ENCODE data around the gene ACOXL. TPM values are rescaled to one million over a fixed set of nuclear protein-coding genes. Genes with fewer than 3 reads are reported as not detected.

The ACOXL gene
- total and polyA plus RNA-seq, 2 of the 8 experiments (the other 6 are each of a cell fraction or from before 2014, with no cell fraction given): 11.4 to 20.6 TPM

- no peak for TF ChIP-seq CHD7 (IDR thresholded peaks at IDR 0.05; ENCODE audit: insufficient replicate concordance, low read length)
- TF ChIP-seq CHD1 (IDR thresholded peaks at IDR 0.05; ENCODE audit: low read depth, low read length): no peak
- TF ChIP-seq BACH1 (IDR thresholded peaks at IDR 0.05; ENCODE audit: low read length): no peak
- TF ChIP-seq EGR1 (IDR thresholded peaks at IDR 0.05; ENCODE audit: borderline replicate concordance, low read depth, low read length): no peak
- no peak for TF ChIP-seq SAP30 (IDR thresholded peaks at IDR 0.05; ENCODE audit: insufficient read depth, insufficient replicate concordance, low read length)
- no peak for TF ChIP-seq CHD2 (IDR thresholded peaks at IDR 0.05; ENCODE audit: low read length)
- no peak for TF ChIP-seq GTF2F1 (IDR thresholded peaks at IDR 0.05; ENCODE audit: borderline replicate concordance, low read depth, low read length)
- TF ChIP-seq NANOG (IDR thresholded peaks at IDR 0.05; ENCODE audit: insufficient read depth, low read depth, low read length, poor library complexity, severe bottlenecking): no peak
- TF ChIP-seq NRF1 (IDR thresholded peaks at IDR 0.05; ENCODE audit: low read depth, low read length): no peak
- no peak for TF ChIP-seq ASH2L (IDR thresholded peaks at IDR 0.05; ENCODE audit: low read length)
- no peak for TF ChIP-seq RFX5 (IDR thresholded peaks at IDR 0.05; ENCODE audit: borderline replicate concordance, low read depth, low read length)
- TF ChIP-seq CBX8 (IDR thresholded peaks at IDR 0.05; ENCODE audit: borderline replicate concordance, low read depth, low read length): no peak
Measured at GRCh38 chr2:111019381-111019780, 287.0 kb downstream of the ACOXL start (continued).
